NCI-H1092 treated with DMSO at 0.1 percent for 48 hours (cell line): Measurements from ENCODE around the gene CST7.

Experiments used
- DNase-seq: peaks from one replicate; lab custom pipeline; 2025; lab: John Stamatoyannopoulos, UW

CST7 gene

DNA sequence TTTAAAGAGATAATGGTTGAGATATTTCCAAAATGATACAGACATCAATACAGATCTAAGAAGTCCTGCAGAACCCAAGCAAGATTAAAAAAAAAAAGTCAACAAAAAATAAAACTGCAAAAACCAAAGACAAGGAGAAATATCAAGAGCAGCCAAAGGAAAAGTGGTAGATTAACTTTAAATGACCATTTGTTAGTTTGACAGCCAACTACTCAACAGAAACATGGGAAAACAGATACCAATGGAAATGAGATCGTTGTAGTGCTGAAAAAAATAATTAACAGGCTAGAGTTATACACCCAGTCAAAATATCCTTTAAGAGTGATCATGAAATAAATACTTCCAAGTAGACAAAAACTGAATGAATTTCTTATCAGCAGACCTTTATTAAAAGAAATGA is 53.9 kb downstream of the CST7 start:
- DNase-seq = no peak

DNA sequence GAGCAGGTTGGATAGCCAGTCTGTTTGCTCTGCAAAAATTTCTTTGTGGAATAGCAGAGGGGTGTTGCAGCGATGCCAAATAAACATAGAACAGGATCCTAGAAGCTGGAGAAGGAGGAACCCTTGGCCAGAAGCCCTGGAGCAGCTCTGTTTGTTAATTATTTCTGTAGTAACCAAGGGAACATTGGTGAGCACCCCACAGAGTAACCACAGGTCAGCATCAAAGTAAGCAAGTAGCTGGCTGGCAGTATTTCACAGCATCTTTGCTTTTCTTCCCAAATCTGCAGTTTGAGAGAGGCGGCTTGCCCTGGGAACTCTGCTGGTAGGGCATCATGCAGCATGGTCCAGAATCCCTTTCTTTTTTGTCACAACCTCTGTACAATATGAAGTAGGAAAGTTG is 56.2 kb downstream of the CST7 start:
- DNase-seq = peak; percentile 68

DNA sequence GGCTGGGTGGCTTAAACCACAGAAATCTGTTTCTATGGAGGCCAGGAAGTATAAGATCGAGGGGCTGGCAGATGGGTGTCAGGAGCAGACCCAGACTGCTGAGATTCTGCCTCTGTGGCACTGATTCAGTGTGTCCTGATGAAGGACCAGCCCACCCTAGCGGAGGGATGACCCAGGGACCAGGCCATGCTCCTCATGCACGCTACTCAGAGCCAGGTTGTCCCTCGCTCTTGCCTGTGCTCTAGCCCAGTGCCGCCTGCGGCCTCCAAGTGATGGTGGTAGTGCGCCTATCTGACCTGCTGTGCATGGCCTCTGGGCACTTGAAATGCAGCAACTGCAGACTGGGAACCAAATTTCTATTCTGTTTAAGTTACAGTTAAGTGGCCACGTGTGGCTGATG is 56.6 kb downstream of the CST7 start:
- no peak for DNase-seq

DNA sequence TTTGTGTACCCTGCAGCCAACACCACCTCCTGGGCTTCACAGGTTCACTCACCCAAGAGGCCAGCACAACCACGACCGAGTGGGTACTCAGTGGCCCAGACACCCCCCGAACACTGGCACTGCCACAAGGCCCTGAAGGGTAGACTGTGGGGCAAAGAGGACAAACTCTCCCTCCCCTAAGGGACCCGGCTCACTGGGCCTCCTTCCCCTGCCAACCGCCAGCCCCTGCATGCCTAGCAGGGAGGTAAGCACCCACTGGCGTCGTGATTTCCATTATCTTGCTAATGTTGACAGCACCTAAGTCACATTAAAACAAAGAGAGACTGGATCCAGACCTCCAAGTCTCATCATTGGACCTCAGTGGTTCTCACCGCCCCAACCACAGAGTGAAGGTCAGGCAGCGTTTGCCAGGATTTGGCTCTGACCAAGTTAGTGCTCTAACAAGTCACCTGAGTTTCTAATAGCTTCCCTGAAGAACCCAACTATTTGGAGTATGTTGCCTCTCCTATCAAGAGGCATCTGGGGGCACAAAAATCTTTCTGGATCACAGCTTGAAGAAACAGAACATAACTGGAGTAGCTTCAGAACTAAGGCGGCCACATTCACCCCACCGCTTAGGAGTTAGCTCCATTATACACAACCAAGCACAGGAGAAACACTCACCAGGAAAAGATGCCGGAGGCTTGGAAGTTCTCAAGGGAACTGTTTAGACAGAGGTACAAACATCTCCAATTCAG is 57.5 kb downstream of the CST7 start:
- no peak for DNase-seq

DNA sequence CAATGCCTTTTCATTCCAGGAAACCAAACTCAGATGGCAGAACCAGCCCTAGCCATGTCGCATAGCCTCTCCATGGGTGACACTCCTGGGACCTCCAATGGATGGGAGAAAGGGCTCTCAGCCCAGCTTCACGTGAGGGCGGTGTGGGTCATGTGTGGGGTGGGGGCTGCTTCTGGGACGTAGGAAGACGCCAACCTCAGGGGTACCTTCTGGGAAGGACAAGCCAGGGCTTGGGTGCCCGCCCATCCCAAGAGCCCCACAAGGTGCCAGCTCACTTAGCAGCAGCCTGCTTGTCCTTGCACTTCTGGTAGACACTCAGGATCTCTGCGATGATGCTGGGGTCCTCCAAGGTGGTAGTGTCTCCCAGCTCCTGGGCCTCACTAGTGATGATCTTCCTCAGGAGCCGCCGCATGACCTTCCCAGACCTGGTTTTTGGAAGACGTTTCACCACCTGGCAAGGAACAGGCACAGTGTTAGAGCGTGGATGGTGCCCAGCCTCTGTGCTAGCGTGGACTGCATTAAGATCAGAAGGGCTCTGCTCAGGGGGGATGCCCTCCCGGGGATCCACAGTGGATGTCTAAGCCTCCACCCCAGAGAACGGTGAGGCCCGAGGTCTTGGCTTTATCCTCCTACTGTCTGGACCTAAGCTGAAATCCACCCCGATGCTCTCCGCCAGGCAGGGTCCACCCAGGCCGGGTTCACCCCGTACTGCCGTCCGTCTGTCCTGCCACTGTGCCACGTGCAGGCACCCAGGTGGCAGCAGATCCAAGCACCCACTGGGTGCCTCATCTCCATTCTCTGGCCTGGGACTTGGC is 58.6 kb downstream of the CST7 start:
- DNase-seq = no peak

DNA sequence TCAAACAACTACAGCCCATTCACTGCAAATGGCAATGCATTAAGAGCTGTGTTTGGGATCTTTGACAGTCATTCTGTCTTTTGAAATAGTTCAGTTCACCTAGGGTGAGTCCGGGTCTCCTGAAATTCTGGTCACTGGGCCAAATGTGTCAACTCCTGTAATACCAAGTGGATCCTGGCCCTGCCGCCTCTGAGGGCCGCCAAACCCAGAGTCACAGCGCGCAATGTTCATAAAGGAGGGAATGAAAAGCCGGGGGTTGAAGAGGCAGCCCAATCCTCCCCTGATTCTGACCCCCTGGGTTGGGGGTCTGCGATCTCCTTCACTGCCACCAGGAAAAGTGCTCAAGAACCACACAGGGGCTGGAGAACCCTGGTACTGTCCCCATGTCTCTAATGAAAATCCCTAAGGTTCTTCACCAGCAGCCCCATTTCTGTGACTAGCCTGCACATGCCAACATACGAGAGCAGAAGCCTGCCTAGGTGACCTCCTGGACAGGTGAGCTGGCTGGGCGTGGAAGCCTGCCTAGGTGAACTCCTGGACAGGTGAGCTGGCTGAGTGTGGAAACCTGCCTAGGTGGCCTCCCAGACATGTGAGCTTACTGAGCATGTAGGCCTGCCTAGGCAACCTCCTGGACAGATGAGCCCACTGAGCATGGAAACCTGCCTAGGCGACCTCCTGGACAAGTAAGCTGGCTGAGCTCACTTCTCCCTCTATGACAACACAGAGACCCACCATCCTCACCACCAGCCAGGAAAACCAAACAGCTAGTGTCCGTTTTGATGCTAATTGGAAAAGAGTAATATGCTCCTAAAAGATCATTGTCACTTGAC is 59.5 kb downstream of the CST7 start:
- DNase-seq = no peak
